ENCODE data around the gene SLC30A2.

- TF ChIP-seq, protein P1, sequence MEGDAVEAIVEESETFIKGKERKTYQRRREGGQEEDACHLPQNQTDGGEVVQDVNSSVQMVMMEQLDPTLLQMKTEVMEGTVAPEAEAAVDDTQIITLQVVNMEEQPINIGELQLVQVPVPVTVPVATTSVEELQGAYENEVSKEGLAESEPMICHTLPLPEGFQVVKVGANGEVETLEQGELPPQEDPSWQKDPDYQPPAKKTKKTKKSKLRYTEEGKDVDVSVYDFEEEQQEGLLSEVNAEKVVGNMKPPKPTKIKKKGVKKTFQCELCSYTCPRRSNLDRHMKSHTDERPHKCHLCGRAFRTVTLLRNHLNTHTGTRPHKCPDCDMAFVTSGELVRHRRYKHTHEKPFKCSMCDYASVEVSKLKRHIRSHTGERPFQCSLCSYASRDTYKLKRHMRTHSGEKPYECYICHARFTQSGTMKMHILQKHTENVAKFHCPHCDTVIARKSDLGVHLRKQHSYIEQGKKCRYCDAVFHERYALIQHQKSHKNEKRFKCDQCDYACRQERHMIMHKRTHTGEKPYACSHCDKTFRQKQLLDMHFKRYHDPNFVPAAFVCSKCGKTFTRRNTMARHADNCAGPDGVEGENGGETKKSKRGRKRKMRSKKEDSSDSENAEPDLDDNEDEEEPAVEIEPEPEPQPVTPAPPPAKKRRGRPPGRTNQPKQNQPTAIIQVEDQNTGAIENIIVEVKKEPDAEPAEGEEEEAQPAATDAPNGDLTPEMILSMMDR (IDR thresholded peaks at IDR 0.05), result no peak
- TF ChIP-seq ZFP36 (IDR thresholded peaks at IDR 0.05; ENCODE audit: borderline replicate concordance, partially characterized antibody), result no peak
- TF ChIP-seq CBX2 (IDR thresholded peaks at IDR 0.05; ENCODE audit: borderline replicate concordance, low read depth), result no peak
- TF ChIP-seq, protein P2, sequence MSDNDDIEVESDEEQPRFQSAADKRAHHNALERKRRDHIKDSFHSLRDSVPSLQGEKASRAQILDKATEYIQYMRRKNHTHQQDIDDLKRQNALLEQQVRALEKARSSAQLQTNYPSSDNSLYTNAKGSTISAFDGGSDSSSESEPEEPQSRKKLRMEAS (IDR thresholded peaks at IDR 0.05), result no peak
- TF ChIP-seq CHD2 (IDR thresholded peaks at IDR 0.05; ENCODE audit: low read length, partially characterized antibody), result no peak
- no peak for TF ChIP-seq HDAC2 (IDR thresholded peaks at IDR 0.05)
- no peak for TF ChIP-seq RARB (CRISPR knock-in tag; IDR thresholded peaks at IDR 0.05)
Observed at GRCh38 chr1:26020941-26021646, 24.8 kb downstream of the SLC30A2 start.
